GM23338 (cell line): ENCODE results near the gene SAFB. TPM values are rescaled to one million over a fixed set of nuclear protein-coding genes. Genes with fewer than 3 reads are reported as not detected.

Experiments
- ATAC-seq: fragments of 200-7000 bp; cut with Tn5 transposase; 3 replicates; pipeline ENCODE4 v1.9.1; 2020
- DNase-seq: peaks from one replicate; pipeline ENCODE4 v3.0.0-alpha.2; 2015; ENCODE audit warnings: low spot score
- H2AFZ ChIP-seq: fragments of 200-600 bp; sonication (generic); 2 replicates; pipeline ENCODE4 v1.8.0; 2016; ENCODE audit warnings: antibody characterized with exemption, mild to moderate bottlenecking, moderate library complexity
- H3F3A ChIP-seq: fragments of 200-600 bp; sonication (generic); replicated peaks from 2 replicates; pipeline ENCODE4 v1.8.0; 2017; ENCODE audit warnings: antibody characterized with exemption, mixed run types, low read depth
- H3K27ac ChIP-seq: fragments of 200-600 bp; sonication (generic); 2 replicates; pipeline ENCODE4 v1.6.1; 2016; ENCODE audit warnings: low read depth
- H3K27me3 ChIP-seq: fragments of 200-600 bp; sonication (generic); 2 replicates; pipeline ENCODE4 v1.8.0; 2016; ENCODE audit warnings: mild to moderate bottlenecking, mixed run types, moderate library complexity; ENCODE audit not compliant: insufficient read depth
- H3K36me3 ChIP-seq: fragments of 200-600 bp; sonication (generic); 2 replicates; pipeline ENCODE4 v1.8.0; 2016; ENCODE audit warnings: mild to moderate bottlenecking; ENCODE audit not compliant: insufficient read depth
- H3K4me1 ChIP-seq: fragments of 200-600 bp; sonication (generic); 2 replicates; pipeline ENCODE4 v1.8.0; 2016; ENCODE audit warnings: mild to moderate bottlenecking, moderate library complexity; ENCODE audit not compliant: insufficient read depth
- H3K4me2 ChIP-seq: fragments of 200-600 bp; sonication (generic); 2 replicates; pipeline ENCODE4 v1.7.1; 2017; ENCODE audit warnings: mixed run types
- H3K4me3 ChIP-seq: fragments of 200-600 bp; sonication (generic); 2 replicates; pipeline ENCODE4 v1.6.1; 2016; ENCODE audit warnings: mixed run types
- H3K79me2 ChIP-seq: fragments of 200-600 bp; sonication (generic); replicated peaks from 2 replicates; pipeline ENCODE4 v1.8.0; 2017; ENCODE audit warnings: mild to moderate bottlenecking; ENCODE audit not compliant: insufficient read depth
- H3K9me2 ChIP-seq: fragments of 200-600 bp; sonication (generic); 2 replicates; pipeline ENCODE4 v1.8.0; 2017; ENCODE audit not compliant: insufficient read depth
- H4K20me1 ChIP-seq: fragments of 200-600 bp; sonication (generic); replicated peaks from 2 replicates; pipeline ENCODE4 v1.8.0; 2017; ENCODE audit warnings: mild to moderate bottlenecking; ENCODE audit not compliant: insufficient read depth
- H3K27ac Mint-ChIP-seq: 2 replicates; pipeline ENCODE4 v1.8.0; 2020; ENCODE audit warnings: inconsistent platforms, mild to moderate bottlenecking, moderate library complexity, mixed read lengths
- H3K27me3 Mint-ChIP-seq: 3 replicates; pipeline ENCODE4 v1.8.0; 2022; ENCODE audit warnings: low read depth, mild to moderate bottlenecking, moderate library complexity, mixed read lengths, inconsistent platforms; ENCODE audit not compliant: insufficient read depth, poor library complexity
- H3K36me3 Mint-ChIP-seq: 3 replicates; pipeline ENCODE4 v1.8.0; 2021; ENCODE audit warnings: low read depth, mild to moderate bottlenecking, inconsistent platforms, moderate library complexity, mixed read lengths
- H3K4me1 Mint-ChIP-seq: 3 replicates; pipeline ENCODE4 v1.8.0; 2020; ENCODE audit warnings: mild to moderate bottlenecking, inconsistent platforms, mixed read lengths
- H3K4me3 Mint-ChIP-seq: 3 replicates; pipeline ENCODE4 v1.8.0; 2021; ENCODE audit warnings: moderate library complexity, mild to moderate bottlenecking, inconsistent platforms, mixed read lengths
- H3K9me3 Mint-ChIP-seq: 3 replicates; pipeline ENCODE4 v1.8.0; 2020; ENCODE audit warnings: moderate library complexity, mild to moderate bottlenecking, inconsistent platforms, mixed read lengths
- CREB1 ChIP-seq: fragments of 250-450 bp; sonication (Bioruptor Pico); IDR thresholded peaks from 2 replicates; pipeline ENCODE4 v1.5.0; 2020; ENCODE audit warnings: low read depth, mild to moderate bottlenecking, moderate library complexity
- CTCF ChIP-seq, 2 experiments: fragments of 200-600 bp in 1 of 2; sonication (generic) in 1 of 2; conservative IDR thresholded peaks; 2 replicates each; pipeline versions ENCODE4 v1.5.1 to v1.6.1; 2016 to 2017; ENCODE audit warnings: antibody characterized with exemption in 2 of 2, low read depth in 2 of 2, mild to moderate bottlenecking in 2 of 2, moderate library complexity in 1 of 2
- ETS1 ChIP-seq: IDR thresholded peaks from 2 replicates; pipeline ENCODE4 v1.6.1; 2016; ENCODE audit warnings: antibody characterized with exemption
- EZH2phosphoT487 ChIP-seq: fragments of 200-600 bp; sonication (generic); IDR thresholded peaks from one replicate; pipeline ENCODE4 v1.8.1; 2018; ENCODE audit warnings: antibody characterized with exemption; ENCODE audit not compliant: unreplicated experiment
- POLR2AphosphoS5 ChIP-seq: IDR thresholded peaks from 2 replicates; pipeline ENCODE4 v1.6.1; 2016; ENCODE audit warnings: antibody characterized with exemption, low read depth
- ZNF331 ChIP-seq: fragments of 250-450 bp; sonication (Bioruptor Pico); IDR thresholded peaks from 2 replicates; pipeline ENCODE4 v1.5.0; 2020; ENCODE audit warnings: low read depth, mild to moderate bottlenecking, moderate library complexity
- ZNF462 ChIP-seq: fragments of 250-450 bp; sonication (Bioruptor Pico); IDR thresholded peaks from 2 replicates; pipeline ENCODE4 v1.5.0; 2020; ENCODE audit warnings: mild to moderate bottlenecking, moderate library complexity
- polyA plus RNA-seq: library from polyadenylated mRNA; unstranded; fragments of >200 nt; fragmentation: Nextera tagmentation; extraction: Ambion mirVana; gene quantifications from 2 replicates; pipeline ENCODE4 v1.2.1, GENCODE V29; 2016
- total RNA-seq: library from RNA; depleted of rRNA; stranded (reverse); fragments of >200 nt; shearing (Covaris generic); gene quantifications from 2 replicates; pipeline ENCODE4 v1.2.3, GENCODE V29; 2014

SAFB gene
- total and polyA plus RNA-seq, 2 experiments from 2014 or later = 85.2 to 109 TPM

GRCh38 chr19:5694167-5694955 is 71.5 kb downstream of the SAFB start:
- Histone ChIP-seq H4K20me1 (peaks cover 6% of the 10 kb centered on the region; the same call in 1 of the 2 replicates), H3K27me3 (no peaks in the 10 kb centered on the region), H3K4me2 (no peak overlapping the region), H3K27ac (no peak overlapping the region), H3F3A (peaks cover 16% of the 10 kb centered on the region), H3K79me2 (peaks cover 27% of the 10 kb centered on the region), H3K9me2 (no peaks in the 10 kb centered on the region), H2AFZ (no peak overlapping the region), H3K4me3 (no peak overlapping the region), H3K4me1 (no peaks in the 10 kb centered on the region), H3K36me3 (no peaks in the 10 kb centered on the region)
- Mint-ChIP-seq H3K27me3 (peaks cover 56% of the 10 kb centered on the region), H3K27ac (no peak overlapping the region), H3K36me3 (peaks cover 81% of the 10 kb centered on the region), H3K4me1 (peaks cover 6% of the 10 kb centered on the region; the same call in 1 of the 3 replicates), H3K4me3 (no peak overlapping the region), H3K9me3 (peaks cover 8% of the 10 kb centered on the region; the same call in 2 of the 3 replicates)
- DNase-seq (no peak), ATAC-seq (no peak)
- TF ChIP-seq CREB1 (CRISPR knock-in tag) (no peak), ETS1 (no peak), POLR2AphosphoS5 (peak; percentile 18; the same call in 1 of the 2 replicates)

- Histone ChIP-seq H3K27ac (no peak overlapping the region), H3K4me1 (no peaks in the 10 kb centered on the region), H3K79me2 (peaks cover 26% of the 10 kb centered on the region), H3K4me3 (no peak overlapping the region), H3K9me2 (no peaks in the 10 kb centered on the region), H3F3A (peaks cover 16% of the 10 kb centered on the region), H2AFZ (no peak overlapping the region), H4K20me1 (peaks cover 13% of the 10 kb centered on the region; the same call in 1 of the 2 replicates), H3K27me3 (no peaks in the 10 kb centered on the region), H3K4me2 (no peak overlapping the region), H3K36me3 (no peaks in the 10 kb centered on the region)
- DNase-seq = peak; percentile 0
- TF ChIP-seq ZNF331 (CRISPR knock-in tag) (no peak), POLR2AphosphoS5 (no peak), CTCF (conservative IDR thresholded peaks at IDR 0.05; ENCODE audit: low read depth in 2 of 2) (no peak), EZH2phosphoT487 (no peak), ZNF462 (no peak), ETS1 (no peak)
- Mint-ChIP-seq H3K27me3 (peaks cover 52% of the 10 kb centered on the region), H3K27ac (no peak overlapping the region), H3K9me3 (peaks cover 5% of the 10 kb centered on the region; the same call in 2 of the 3 replicates), H3K36me3 (peaks cover 83% of the 10 kb centered on the region), H3K4me3 (no peak overlapping the region), H3K4me1 (0 out of 3 replicates have a peak, but pooled peaks cover 4% of the 10 kb centered on the region)
- no peak for ATAC-seq
Observed at GRCh38 chr19:5694956-5695648, 72.2 kb downstream of the SAFB start.
